ENCODE data around the gene KIF16B.

DNA sequence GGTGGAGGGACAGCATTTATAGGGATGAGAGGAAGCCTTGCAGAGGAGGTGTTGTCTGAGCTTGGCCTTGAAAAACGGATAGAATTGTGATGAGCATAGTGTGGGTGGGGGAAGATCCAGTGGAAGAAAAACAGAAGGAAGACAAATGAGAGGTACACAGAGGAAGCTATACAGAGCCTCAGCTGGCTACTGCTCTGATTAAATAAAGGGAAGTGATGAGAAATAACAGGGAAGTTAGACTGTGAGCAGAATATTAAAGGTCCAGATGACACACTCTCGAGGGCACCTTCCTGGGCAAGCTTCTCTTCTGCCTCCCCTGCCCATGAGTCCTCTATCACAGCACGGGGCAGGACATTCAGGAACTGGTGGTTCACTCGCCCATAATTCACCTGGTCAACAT, 182.3 kb downstream of the KIF16B start:
- TF ChIP-seq, protein P1, sequence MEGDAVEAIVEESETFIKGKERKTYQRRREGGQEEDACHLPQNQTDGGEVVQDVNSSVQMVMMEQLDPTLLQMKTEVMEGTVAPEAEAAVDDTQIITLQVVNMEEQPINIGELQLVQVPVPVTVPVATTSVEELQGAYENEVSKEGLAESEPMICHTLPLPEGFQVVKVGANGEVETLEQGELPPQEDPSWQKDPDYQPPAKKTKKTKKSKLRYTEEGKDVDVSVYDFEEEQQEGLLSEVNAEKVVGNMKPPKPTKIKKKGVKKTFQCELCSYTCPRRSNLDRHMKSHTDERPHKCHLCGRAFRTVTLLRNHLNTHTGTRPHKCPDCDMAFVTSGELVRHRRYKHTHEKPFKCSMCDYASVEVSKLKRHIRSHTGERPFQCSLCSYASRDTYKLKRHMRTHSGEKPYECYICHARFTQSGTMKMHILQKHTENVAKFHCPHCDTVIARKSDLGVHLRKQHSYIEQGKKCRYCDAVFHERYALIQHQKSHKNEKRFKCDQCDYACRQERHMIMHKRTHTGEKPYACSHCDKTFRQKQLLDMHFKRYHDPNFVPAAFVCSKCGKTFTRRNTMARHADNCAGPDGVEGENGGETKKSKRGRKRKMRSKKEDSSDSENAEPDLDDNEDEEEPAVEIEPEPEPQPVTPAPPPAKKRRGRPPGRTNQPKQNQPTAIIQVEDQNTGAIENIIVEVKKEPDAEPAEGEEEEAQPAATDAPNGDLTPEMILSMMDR (IDR thresholded peaks at IDR 0.05), result no peak
- TF ChIP-seq POLR2A (IDR thresholded peaks at IDR 0.05) (no peak), POLR2AphosphoS5 (IDR thresholded peaks at IDR 0.05) (no peak)

Data from sigmoid colon (tissue), 4 donors.